Measurements from ENCODE around the gene TUB. TPM values are rescaled to one million over a fixed set of nuclear protein-coding genes. Genes with fewer than 3 reads are reported as not detected.

The TUB gene
- total and polyA plus RNA-seq, 2 experiments from 2014 or later: 6.7 to 48.2 TPM

DNA sequence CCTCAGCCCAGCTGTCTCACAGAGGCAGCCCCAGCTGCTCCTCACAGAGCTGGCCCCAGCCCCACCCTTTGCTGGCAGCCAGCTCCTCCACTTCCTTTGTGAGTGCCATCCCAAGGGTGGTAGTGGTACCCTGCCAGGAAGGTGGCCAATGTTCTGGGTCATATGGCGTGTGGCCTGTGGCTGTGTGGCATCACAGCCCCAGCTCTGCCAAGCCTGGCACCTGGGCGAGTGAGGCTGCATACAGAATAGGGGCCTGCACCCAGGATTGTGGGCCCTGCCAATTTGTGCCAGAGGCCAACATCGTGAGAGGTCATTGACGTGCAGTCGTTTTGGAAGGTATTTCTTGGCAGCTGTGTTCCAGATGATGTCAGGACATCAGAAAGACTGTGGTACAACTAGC, 10.7 kb downstream of the TUB start:
- Histone ChIP-seq H3K4me1 (ENCODE audit: low read depth) (no peaks in the 10 kb centered on the region), H3K27ac (no peak overlapping the region), H3K36me3 (no peaks in the 10 kb centered on the region), H3K4me3 (no peak overlapping the region), H3K9me3 (ENCODE audit: low read depth) (no peaks in the 10 kb centered on the region), H3K27me3 (no peaks in the 10 kb centered on the region)
- no peak for DNase-seq (ENCODE audit: low read depth in 1 of 2, low spot score in 1 of 2)
- TF ChIP-seq, protein P1, sequence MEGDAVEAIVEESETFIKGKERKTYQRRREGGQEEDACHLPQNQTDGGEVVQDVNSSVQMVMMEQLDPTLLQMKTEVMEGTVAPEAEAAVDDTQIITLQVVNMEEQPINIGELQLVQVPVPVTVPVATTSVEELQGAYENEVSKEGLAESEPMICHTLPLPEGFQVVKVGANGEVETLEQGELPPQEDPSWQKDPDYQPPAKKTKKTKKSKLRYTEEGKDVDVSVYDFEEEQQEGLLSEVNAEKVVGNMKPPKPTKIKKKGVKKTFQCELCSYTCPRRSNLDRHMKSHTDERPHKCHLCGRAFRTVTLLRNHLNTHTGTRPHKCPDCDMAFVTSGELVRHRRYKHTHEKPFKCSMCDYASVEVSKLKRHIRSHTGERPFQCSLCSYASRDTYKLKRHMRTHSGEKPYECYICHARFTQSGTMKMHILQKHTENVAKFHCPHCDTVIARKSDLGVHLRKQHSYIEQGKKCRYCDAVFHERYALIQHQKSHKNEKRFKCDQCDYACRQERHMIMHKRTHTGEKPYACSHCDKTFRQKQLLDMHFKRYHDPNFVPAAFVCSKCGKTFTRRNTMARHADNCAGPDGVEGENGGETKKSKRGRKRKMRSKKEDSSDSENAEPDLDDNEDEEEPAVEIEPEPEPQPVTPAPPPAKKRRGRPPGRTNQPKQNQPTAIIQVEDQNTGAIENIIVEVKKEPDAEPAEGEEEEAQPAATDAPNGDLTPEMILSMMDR (IDR thresholded peaks at IDR 0.05; ENCODE audit: low read depth, low read length): no peak

GRCh38 chr11:8092587-8093424, 11.8 kb downstream of the TUB start:
- Histone ChIP-seq H3K9me3 (ENCODE audit: low read depth) (no peaks in the 10 kb centered on the region), H3K4me3 (no peak overlapping the region), H3K27me3 (no peaks in the 10 kb centered on the region), H3K4me1 (ENCODE audit: low read depth) (no peaks in the 10 kb centered on the region), H3K36me3 (no peaks in the 10 kb centered on the region), H3K27ac (no peak overlapping the region)
- TF ChIP-seq, protein P1 (IDR thresholded peaks at IDR 0.05; ENCODE audit: low read depth, low read length): peak; percentile 83
- DNase-seq (ENCODE audit: low read depth in 1 of 2, low spot score in 1 of 2): peak; percentile 66 to 80

GRCh38 chr11:8093931-8094575, 13.0 kb downstream of the TUB start:
- TF ChIP-seq, protein P1 (IDR thresholded peaks at IDR 0.05; ENCODE audit: low read depth, low read length): no peak
- H3K9me3 ChIP-seq (ENCODE audit: low read depth): no peaks in the 10 kb centered on the region
- H3K36me3 ChIP-seq: peaks cover under 1% of the 10 kb centered on the region
- DNase-seq (ENCODE audit: low read depth in 1 of 2, low spot score in 1 of 2): no peak
- H3K27ac ChIP-seq: no peak overlapping the region
- H3K4me1 ChIP-seq (ENCODE audit: low read depth): no peaks in the 10 kb centered on the region
- H3K27me3 ChIP-seq: no peaks in the 10 kb centered on the region
- H3K4me3 ChIP-seq: no peak overlapping the region

DNA sequence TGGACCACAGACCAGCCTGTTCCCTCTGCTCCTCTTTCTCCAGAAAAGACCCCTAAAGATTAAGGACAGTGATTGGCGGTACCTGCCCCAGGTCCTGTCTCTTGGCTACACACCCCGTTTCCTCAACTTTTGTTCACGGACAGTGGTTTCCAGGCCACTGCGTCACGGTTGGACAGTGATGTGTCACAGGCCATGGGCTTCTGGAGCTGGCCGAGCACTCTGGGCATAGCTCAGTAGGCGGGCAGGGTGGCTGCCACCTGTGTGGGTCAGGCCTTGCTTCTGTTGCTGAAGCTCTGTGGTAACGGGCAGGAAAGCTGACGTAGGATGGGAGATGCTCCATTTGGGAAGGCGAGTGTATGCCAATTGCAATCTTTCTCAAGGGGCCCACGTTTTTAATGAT, 13.6 kb downstream of the TUB start:
- no peak overlapping the region for H3K27ac ChIP-seq
- DNase-seq (ENCODE audit: low read depth in 1 of 2, low spot score in 1 of 2): no peak
- no peaks in the 10 kb centered on the region for H3K9me3 ChIP-seq (ENCODE audit: low read depth)
- no peak overlapping the region for H3K4me3 ChIP-seq
- H3K36me3 ChIP-seq: peaks cover 5% of the 10 kb centered on the region
- no peaks in the 10 kb centered on the region for H3K27me3 ChIP-seq
- H3K4me1 ChIP-seq (ENCODE audit: low read depth): no peaks in the 10 kb centered on the region
- TF ChIP-seq, protein P1 (IDR thresholded peaks at IDR 0.05; ENCODE audit: low read depth, low read length): no peak

- H3K36me3 ChIP-seq: peaks cover 5% of the 10 kb centered on the region
Observed at GRCh38 chr11:8095371-8095770, 14.4 kb downstream of the TUB start.

More at GRCh38 chr11:8095371-8095770, 14.4 kb downstream of the TUB start:
- Histone ChIP-seq H3K27ac (no peak overlapping the region), H3K4me1 (ENCODE audit: low read depth) (no peaks in the 10 kb centered on the region), H3K27me3 (no peaks in the 10 kb centered on the region), H3K9me3 (ENCODE audit: low read depth) (no peaks in the 10 kb centered on the region), H3K4me3 (no peak overlapping the region)
- TF ChIP-seq, protein P1 (IDR thresholded peaks at IDR 0.05; ENCODE audit: low read depth, low read length): no peak
- DNase-seq (ENCODE audit: low read depth in 1 of 2, low spot score in 1 of 2): no peak

Measured in cardiac muscle cell (in vitro differentiated cells and primary cell).